GM11168 (cell line): Measurements from ENCODE around the gene ATP10A.

ENCODE experiments used
- in situ Hi-C: fragments of 300-500 bp; cut with MboI; formaldehyde crosslinking; loops from one replicate; pipeline ENCODE4 v1.12.0; 2022; ENCODE audit warnings: low sequenced_read_pairs; ENCODE audit not compliant: unreplicated experiment

Gene ATP10A

GRCh38 chr15:25731411-25731810 is 131.7 kb downstream of the ATP10A start:
- in situ Hi-C loops: no loop called here

DNA sequence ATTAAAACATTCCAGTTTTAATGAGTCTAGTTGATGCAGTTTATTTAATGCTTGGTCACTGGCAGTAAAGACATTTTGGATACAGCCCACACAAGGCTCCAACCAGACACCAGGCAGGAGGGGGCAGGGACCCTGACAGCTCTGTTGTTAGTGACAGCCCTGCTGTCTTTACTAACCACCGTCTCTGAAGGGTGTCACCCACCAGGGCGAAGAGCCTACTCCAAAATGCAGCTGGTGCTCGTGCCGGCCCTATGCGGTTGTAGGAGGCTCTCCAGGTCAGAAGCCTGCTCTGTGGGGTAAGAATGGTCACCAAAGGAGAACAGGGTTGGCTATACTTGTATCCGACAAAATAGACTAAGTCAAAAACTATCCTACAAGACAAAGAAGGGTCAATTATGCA is 132.2 kb downstream of the ATP10A start:
- in situ Hi-C loops: no loop called here

DNA sequence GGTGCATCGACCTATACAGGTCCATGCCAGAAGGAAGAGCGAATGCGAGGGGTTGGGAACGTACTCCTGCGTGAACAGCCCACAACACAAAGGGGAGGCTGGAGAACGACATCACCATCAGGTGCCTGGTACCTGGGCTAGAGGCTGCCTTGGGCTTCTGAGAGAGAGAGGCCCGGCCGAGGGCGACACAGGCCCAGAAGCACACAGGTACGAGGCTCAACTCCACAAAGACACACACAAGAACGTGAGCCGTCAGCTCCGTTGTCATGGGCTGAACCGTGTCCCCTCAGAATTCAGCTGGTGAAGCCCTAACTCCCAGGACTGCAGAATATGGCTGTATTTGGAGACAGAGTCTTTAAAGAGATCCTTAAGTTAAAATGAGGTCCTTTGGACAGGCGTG is 134.3 kb downstream of the ATP10A start:
- in situ Hi-C loops: no loop called here

GRCh38 chr15:25727867-25728600 is 135.1 kb downstream of the ATP10A start:
- in situ Hi-C loops: no loop called here

DNA sequence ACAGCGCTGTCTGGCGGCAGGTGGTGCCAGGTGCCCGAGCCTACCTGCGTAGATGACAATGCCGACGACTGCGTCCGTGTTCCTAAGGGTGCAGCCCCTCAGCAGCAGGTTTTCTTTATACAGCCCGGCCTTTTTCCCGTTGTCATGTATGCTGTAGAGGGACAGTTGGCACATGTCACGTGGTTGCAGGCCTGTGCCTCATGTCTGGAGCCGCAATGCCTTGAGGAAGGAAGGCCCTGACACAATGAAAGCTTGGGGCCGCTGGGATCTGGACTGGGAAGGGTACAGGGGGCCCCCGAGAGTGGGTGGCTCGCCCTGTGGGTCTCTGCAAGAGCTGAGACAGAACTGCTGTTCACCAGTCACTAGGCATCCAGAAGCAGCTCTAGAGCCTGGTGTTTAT is 136.0 kb downstream of the ATP10A start:
- in situ Hi-C loops: no loop called here

DNA sequence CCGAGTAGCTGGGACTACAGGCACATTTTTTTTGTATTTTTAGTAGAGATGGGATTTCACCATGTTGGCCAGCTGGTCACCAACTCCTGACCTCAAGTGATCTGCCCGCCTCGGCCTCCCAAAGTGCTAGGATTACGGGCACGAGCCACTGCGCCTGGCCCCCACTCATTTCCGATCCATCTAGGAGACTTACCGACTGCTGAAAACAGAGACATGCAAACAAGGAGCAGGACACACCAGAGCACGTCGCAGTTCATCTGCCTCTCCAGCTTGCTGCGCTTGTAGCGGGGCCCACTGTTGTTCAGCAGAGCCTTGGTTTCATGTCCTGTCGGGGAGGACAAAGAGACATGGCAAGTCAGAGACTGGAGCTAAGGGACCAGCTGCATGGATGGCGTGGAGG is 137.4 kb downstream of the ATP10A start:
- in situ Hi-C loops: no loop called here

- in situ Hi-C loops: no loop called here
Observed at GRCh38 chr15:25724899-25725298, 138.2 kb downstream of the ATP10A start.

GRCh38 chr15:25721605-25721955 is 141.5 kb downstream of the ATP10A start:
- in situ Hi-C loops: no loop called here

- in situ Hi-C loops: no loop called here
Observed at GRCh38 chr15:25719101-25719985, 143.8 kb downstream of the ATP10A start.

DNA sequence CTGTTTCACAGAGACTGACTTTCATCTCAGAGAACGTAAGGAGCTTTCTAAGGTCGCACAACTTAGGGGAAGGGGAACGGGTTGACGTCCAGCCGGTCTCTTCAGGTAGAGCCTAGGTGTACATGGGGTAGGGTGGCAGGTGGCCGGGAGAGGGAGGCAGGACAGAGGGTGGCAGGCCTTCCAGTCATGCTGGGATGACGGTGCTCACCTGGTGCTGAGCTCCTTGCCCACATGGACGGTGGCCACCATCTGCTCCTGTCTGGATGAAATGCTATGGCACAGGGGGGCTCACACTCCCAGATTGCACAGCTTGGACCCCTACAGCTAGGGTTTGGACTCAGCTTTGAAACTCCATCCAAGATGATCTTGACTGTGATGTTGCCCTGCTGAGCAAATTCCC is 144.5 kb downstream of the ATP10A start:
- in situ Hi-C loops: no loop called here

DNA sequence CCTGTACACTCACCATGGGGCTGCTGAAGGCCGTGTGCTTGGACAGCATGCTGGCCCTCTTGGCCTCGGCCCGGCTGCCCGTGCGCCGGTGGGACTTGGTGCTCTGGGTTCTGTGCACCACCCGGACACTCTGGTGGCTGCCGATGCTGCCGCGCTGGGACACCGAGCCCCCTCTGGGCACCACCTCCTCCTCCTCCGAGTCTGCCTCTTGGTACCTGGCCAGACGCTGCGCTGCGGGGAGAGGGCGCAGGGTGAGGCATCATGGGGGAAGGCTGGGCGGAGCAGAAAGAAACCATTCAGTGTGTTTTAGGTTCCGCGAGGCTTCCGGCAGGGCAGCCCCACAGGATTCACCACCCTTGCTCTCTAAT is 145.0 kb downstream of the ATP10A start:
- in situ Hi-C loops: no loop called here

DNA sequence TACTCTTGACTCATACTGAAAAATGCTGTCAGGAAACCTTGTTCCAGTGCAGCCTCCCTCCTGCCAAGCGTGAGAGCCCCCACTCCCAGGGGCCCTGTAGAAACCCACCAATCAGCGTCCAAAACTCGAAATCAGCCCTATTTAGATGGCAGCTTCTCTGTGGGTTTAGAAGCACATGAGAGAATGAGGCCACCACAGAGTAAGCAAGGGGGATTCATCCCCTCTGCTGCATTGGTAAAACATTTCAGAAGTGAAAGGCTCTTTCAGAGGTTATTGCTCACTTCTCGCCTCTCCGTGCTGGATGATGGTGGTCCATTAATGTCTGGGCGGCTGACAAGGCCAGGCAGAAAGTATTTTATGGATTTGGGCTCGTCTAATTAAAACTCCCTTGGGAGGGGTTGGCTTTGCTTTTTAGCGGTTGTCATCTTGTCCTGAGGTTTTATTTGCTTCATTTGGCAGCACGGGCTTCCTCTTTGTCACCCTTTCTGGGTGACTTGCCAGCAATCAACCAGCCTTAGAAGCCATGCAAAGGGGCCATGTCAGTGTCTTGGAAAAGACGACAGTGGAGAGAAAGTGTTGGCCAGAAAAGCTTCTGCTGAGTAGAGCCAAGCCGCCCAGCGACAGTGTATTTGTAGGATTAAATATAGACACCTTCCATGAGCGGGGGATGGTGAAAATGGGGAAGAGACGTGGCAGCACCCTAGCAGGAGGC is 145.5 kb downstream of the ATP10A start:
- in situ Hi-C loops: no loop called here

- in situ Hi-C loops: no loop called here
Observed at GRCh38 chr15:25717127-25717456, 146.0 kb downstream of the ATP10A start.

- in situ Hi-C loops: no loop called here
Observed at GRCh38 chr15:25716414-25717126, 146.6 kb downstream of the ATP10A start.

DNA sequence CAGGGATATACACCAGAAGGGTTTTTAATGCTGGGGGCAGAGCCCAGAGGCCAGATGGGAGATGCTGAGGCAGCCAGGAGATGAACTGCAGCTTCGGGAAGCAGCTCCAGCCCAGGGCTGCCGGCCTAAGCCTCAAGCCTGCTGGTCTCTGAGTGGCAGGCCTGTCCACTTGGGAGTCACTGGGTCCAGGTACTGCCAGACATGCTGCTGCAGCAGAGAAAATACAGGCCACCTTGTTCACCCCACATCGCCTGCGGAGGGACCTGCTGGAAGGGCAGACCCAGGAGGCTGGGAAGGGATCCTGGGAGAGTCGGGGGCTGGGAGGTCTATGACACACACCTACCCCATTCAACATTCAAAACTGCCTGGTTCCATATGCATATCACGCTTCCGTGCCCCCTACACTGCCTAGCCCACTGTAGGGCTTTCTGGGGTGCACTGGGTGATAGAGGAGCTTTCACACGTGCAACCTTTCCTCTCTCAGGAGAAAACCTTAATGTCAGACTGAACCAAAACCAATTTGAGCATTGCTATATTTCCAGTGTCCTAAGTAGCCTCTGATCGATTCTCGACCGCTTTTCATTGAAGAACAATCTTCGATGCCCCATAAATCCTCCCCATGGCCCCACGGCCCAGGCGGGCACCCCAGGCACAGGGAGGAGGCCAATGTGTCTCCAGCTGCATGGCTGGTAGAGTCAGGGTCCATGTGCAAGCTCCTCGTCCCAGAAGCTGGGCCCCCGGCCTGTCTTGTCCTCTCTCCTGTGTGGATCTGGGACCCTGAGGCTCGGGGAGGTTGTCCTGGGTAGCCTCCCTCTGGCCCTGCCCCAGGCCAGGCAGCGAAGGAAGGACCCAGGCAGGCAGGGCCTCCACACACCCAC is 147.4 kb downstream of the ATP10A start:
- in situ Hi-C loops: no loop called here

- in situ Hi-C loops: no loop called here
Observed at GRCh38 chr15:25714538-25714840, 148.6 kb downstream of the ATP10A start.

DNA sequence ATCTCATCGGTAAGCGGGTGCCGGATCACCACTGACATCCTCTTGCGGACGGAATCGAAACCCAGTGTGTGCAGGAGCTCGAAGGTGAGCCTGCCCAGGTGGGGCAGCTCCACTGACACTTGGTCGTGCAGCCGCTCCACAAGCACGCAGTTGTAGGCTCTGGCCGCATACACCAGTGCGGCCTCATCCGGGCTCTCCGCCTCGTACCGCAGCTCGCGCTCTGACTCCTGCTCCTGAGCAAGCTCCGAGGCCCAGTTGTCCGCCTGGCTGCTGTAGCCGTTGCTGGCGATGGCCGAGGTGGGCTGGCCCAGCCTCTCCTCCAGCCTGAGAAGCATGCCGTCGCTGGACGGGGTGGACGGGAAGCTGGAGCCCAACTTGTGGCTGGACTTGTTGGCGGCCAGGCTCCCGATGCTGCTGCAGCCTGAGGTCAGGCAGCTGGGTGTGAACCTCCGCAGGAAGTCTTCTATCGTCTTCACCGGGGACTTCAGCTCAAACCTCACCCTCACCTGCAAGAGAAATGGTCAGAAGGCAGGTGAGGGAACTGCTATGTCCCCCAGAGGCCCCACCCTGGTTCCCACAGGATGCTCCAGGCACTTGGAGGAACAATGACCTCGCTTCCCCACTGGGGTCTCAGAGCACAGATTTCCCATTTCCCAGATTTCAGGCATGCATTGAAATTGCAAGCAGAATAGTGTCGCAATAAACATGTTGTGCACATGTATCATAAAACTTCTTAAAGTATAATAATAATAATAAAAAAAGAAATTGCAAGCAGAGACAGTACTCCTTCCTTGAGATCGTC is 149.2 kb downstream of the ATP10A start:
- in situ Hi-C loops: no loop called here

GRCh38 chr15:25712961-25713355 is 150.2 kb downstream of the ATP10A start:
- in situ Hi-C loops: no loop called here
